ENCODE data around the gene SINHCAF. TPM values are rescaled to one million over a fixed set of nuclear protein-coding genes. Genes with fewer than 3 reads are reported as not detected.

Gene SINHCAF
- total and polyA plus RNA-seq, 2 donors (not counting 1 experiment from before 2014, with no cell fraction given) = 13.2 to 16.4 TPM

DNA sequence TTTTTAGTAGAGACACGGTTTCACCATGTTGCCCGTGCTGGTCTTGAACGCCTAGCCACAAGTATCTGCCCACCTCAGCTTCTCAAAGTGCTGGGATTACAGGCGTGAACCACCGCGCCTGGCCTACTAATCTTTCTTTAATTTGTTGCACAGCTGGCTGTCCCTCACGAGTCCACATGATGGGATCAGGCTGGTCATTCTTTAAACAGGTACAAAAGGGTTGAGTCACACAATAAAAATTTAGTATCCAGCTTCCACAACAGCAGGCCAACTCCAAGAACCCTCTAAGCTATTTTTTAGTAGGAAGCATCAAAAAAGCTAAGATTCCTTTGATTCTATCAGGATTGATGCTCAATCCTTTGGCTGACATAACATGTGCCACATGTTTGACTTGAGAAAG is 17.8 kb downstream of the SINHCAF start:
- H3K79me2 ChIP-seq (ENCODE audit: control insufficient read depth, insufficient read depth, low read length) = peaks cover 2% of the 10 kb centered on the region

DNA sequence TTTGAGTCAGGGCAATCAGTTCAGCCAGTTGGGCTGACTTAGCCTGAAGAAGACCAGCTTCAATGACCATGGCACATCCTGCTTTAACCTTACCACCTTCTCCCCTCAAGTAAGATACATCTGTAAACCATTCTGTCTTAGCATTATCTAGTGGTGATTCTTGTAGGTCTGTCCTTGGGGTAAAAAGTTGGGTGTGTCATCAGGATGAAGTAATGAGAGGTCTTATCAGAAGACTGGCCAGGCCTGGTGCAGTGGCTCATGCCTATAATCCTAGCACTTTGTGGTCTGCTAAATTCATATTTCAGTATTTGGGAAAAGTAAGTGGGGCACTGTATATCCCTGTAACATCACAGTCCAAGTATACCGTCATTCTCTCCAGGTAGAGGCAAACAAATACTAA is 19.1 kb downstream of the SINHCAF start:
- Histone ChIP-seq H3K36me3 (ENCODE audit: control insufficient read depth, insufficient read depth, low read length) (no peaks in the 10 kb centered on the region), H3K27me3 (ENCODE audit: control insufficient read depth, insufficient read depth, low read length) (no peaks in the 10 kb centered on the region), H3K4me1 (ENCODE audit: control insufficient read depth, extremely low read depth, insufficient read depth, low read length) (no peaks in the 10 kb centered on the region), H3K27ac (ENCODE audit: insufficient read depth, low read length) (no peak overlapping the region), H4K20me1 (ENCODE audit: control insufficient read depth, extremely low read depth, insufficient read depth, low read length) (no peaks in the 10 kb centered on the region), H3K9ac (ENCODE audit: insufficient read depth, low read length) (no peak overlapping the region), H3K9me3 (ENCODE audit: control insufficient read depth, insufficient read depth, low read depth, low read length) (no peaks in the 10 kb centered on the region), H3K4me3 (replicated peaks in 1 of 4; ENCODE audit: control extremely low read depth in 1 of 4, insufficient read depth in 1 of 4, low read depth in 3 of 4, low read length in 4 of 4) (no peak overlapping the region), H2AFZ (ENCODE audit: low read length) (no peak overlapping the region), H3K4me2 (ENCODE audit: extremely low read depth, insufficient read depth, low read length) (no peak overlapping the region), H3K79me2 (ENCODE audit: control insufficient read depth, insufficient read depth, low read length) (peaks cover 2% of the 10 kb centered on the region)
- DNase-seq (ENCODE audit: low read depth in 2 of 2) = no peak
- TF ChIP-seq, protein P1, sequence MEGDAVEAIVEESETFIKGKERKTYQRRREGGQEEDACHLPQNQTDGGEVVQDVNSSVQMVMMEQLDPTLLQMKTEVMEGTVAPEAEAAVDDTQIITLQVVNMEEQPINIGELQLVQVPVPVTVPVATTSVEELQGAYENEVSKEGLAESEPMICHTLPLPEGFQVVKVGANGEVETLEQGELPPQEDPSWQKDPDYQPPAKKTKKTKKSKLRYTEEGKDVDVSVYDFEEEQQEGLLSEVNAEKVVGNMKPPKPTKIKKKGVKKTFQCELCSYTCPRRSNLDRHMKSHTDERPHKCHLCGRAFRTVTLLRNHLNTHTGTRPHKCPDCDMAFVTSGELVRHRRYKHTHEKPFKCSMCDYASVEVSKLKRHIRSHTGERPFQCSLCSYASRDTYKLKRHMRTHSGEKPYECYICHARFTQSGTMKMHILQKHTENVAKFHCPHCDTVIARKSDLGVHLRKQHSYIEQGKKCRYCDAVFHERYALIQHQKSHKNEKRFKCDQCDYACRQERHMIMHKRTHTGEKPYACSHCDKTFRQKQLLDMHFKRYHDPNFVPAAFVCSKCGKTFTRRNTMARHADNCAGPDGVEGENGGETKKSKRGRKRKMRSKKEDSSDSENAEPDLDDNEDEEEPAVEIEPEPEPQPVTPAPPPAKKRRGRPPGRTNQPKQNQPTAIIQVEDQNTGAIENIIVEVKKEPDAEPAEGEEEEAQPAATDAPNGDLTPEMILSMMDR (conservative IDR thresholded peaks at IDR 0.05 in 1 of 2, IDR thresholded peaks at IDR 0.05 in 1 of 2; ENCODE audit: low read depth in 1 of 2, low read length in 2 of 2) = no peak
- TF ChIP-seq EZH2 (IDR thresholded peaks at IDR 0.05; ENCODE audit: low read length, missing control alignments) = no peak

More for the DNA sequence above, 17.8 kb downstream of the SINHCAF start:
- H4K20me1 ChIP-seq (ENCODE audit: control insufficient read depth, extremely low read depth, insufficient read depth, low read length) = no peaks in the 10 kb centered on the region
- no peak overlapping the region for H3K9ac ChIP-seq (ENCODE audit: insufficient read depth, low read length)
- TF ChIP-seq, protein P1 (conservative IDR thresholded peaks at IDR 0.05 in 1 of 2, IDR thresholded peaks at IDR 0.05 in 1 of 2; ENCODE audit: low read depth in 1 of 2, low read length in 2 of 2) = no peak
- TF ChIP-seq EZH2 (IDR thresholded peaks at IDR 0.05; ENCODE audit: low read length, missing control alignments) = no peak
- H3K4me1 ChIP-seq (ENCODE audit: control insufficient read depth, extremely low read depth, insufficient read depth, low read length) = no peaks in the 10 kb centered on the region
- H2AFZ ChIP-seq (ENCODE audit: low read length) = no peak overlapping the region
- no peak overlapping the region for H3K4me3 ChIP-seq (replicated peaks in 1 of 4; ENCODE audit: control extremely low read depth in 1 of 4, insufficient read depth in 1 of 4, low read depth in 3 of 4, low read length in 4 of 4)
- H3K36me3 ChIP-seq (ENCODE audit: control insufficient read depth, insufficient read depth, low read length) = no peaks in the 10 kb centered on the region
- no peak for DNase-seq (ENCODE audit: low read depth in 2 of 2)
- no peak overlapping the region for H3K27ac ChIP-seq (ENCODE audit: insufficient read depth, low read length)
- no peak overlapping the region for H3K4me2 ChIP-seq (ENCODE audit: extremely low read depth, insufficient read depth, low read length)
- no peaks in the 10 kb centered on the region for H3K9me3 ChIP-seq (ENCODE audit: control insufficient read depth, insufficient read depth, low read depth, low read length)
- H3K27me3 ChIP-seq (ENCODE audit: control insufficient read depth, insufficient read depth, low read length) = no peaks in the 10 kb centered on the region

DNA sequence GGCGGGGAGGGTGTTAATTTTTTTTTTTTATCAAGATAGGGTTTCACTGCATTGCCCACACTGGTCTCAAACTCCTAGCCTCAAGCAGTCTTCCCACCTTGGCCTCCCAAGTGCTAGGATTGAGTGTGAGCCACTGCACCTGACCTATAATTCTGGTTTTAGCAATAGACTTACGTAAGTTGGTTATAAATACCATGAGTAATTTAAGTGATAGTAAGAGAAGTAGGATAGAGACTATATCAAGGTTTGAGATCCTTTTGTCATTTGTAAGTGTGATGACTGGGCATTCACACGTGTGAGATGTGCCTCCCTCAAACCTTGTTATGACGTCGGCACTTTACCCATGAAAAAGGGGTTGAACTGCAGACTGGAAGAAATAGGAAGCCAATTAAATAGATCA is 22.5 kb downstream of the SINHCAF start:
- H3K9me3 ChIP-seq (ENCODE audit: control insufficient read depth, insufficient read depth, low read depth, low read length) = no peaks in the 10 kb centered on the region
- no peak overlapping the region for H3K9ac ChIP-seq (ENCODE audit: insufficient read depth, low read length)
- no peak overlapping the region for H3K27ac ChIP-seq (ENCODE audit: insufficient read depth, low read length)
- H3K4me1 ChIP-seq (ENCODE audit: control insufficient read depth, extremely low read depth, insufficient read depth, low read length) = no peaks in the 10 kb centered on the region
- TF ChIP-seq, protein P1 (conservative IDR thresholded peaks at IDR 0.05 in 1 of 2, IDR thresholded peaks at IDR 0.05 in 1 of 2; ENCODE audit: low read depth in 1 of 2, low read length in 2 of 2) = no peak
- no peak for TF ChIP-seq EZH2 (IDR thresholded peaks at IDR 0.05; ENCODE audit: low read length, missing control alignments)
- H3K4me2 ChIP-seq (ENCODE audit: extremely low read depth, insufficient read depth, low read length) = no peak overlapping the region
- no peaks in the 10 kb centered on the region for H3K36me3 ChIP-seq (ENCODE audit: control insufficient read depth, insufficient read depth, low read length)
- H2AFZ ChIP-seq (ENCODE audit: low read length) = no peak overlapping the region
- H3K79me2 ChIP-seq (ENCODE audit: control insufficient read depth, insufficient read depth, low read length) = no peaks in the 10 kb centered on the region
- H3K27me3 ChIP-seq (ENCODE audit: control insufficient read depth, insufficient read depth, low read length) = no peaks in the 10 kb centered on the region
- no peaks in the 10 kb centered on the region for H4K20me1 ChIP-seq (ENCODE audit: control insufficient read depth, extremely low read depth, insufficient read depth, low read length)
- H3K4me3 ChIP-seq (replicated peaks in 1 of 4; ENCODE audit: control extremely low read depth in 1 of 4, insufficient read depth in 1 of 4, low read depth in 3 of 4, low read length in 4 of 4) = no peak overlapping the region
- no peak for DNase-seq (ENCODE audit: low read depth in 2 of 2)
